Measurements from ENCODE around the gene RAB19.

GRCh38 chr7:140416560-140416959 is 12.7 kb downstream of the RAB19 start:
- TF ChIP-seq CTCF (conservative IDR thresholded peaks at IDR 0.05) (no peak), ZFX (IDR thresholded peaks at IDR 0.05) (no peak)

Data from C4-2B (cell line).